ENCODE data around the gene CISTR.
"Not testable (repeated sequence)": the region's sequence is repeated elsewhere in the genome, so short reads cannot be mapped to it uniquely, and the experiment has no call there.

Gene CISTR

GRCh38 chr12:53777412-53777811 lies 25.6 kb upstream of the CISTR start:
- no peak for DNase-seq
- no peaks in the 10 kb centered on the region for H3K9me3 Mint-ChIP-seq
- no peaks in the 10 kb centered on the region for H3K4me1 Mint-ChIP-seq (ENCODE audit: low read depth)
- no peaks in the 10 kb centered on the region for H3K36me3 Mint-ChIP-seq (ENCODE audit: low read depth)
- no peak overlapping the region for H3K27ac Mint-ChIP-seq
- H3K27me3 Mint-ChIP-seq = peaks cover 51% of the 10 kb centered on the region
- no peak overlapping the region for H3K4me3 Mint-ChIP-seq

GRCh38 chr12:53776872-53777271 lies 25.1 kb upstream of the CISTR start:
- Mint-ChIP-seq H3K27ac (no peak overlapping the region), H3K4me1 (ENCODE audit: low read depth) (no peaks in the 10 kb centered on the region), H3K27me3 (peaks cover 51% of the 10 kb centered on the region), H3K9me3 (no peaks in the 10 kb centered on the region), H3K36me3 (ENCODE audit: low read depth) (no peaks in the 10 kb centered on the region), H3K4me3 (no peak overlapping the region)
- DNase-seq = no peak

- Mint-ChIP-seq H3K36me3 (ENCODE audit: low read depth) (no peaks in the 10 kb centered on the region), H3K27me3 (peaks cover 44% of the 10 kb centered on the region), H3K27ac (no peak overlapping the region), H3K4me1 (ENCODE audit: low read depth) (no peaks in the 10 kb centered on the region), H3K4me3 (no peak overlapping the region), H3K9me3 (no peaks in the 10 kb centered on the region)
- DNase-seq = no peak
These were observed 23.8 kb upstream of the CISTR start for GRCh38 chr12:53775478-53776145.

GRCh38 chr12:53770281-53770680 lies 18.5 kb upstream of the CISTR start:
- H3K27ac Mint-ChIP-seq = no peak overlapping the region
- peaks cover 68% of the 10 kb centered on the region for H3K27me3 Mint-ChIP-seq
- no peak overlapping the region for H3K4me3 Mint-ChIP-seq
- no peaks in the 10 kb centered on the region for H3K36me3 Mint-ChIP-seq (ENCODE audit: low read depth)
- H3K9me3 Mint-ChIP-seq = no peaks in the 10 kb centered on the region
- DNase-seq = no peak
- no peaks in the 10 kb centered on the region for H3K4me1 Mint-ChIP-seq (ENCODE audit: low read depth)

- peaks cover 76% of the 10 kb centered on the region for H3K27me3 Mint-ChIP-seq
- no peaks in the 10 kb centered on the region for H3K4me1 Mint-ChIP-seq (ENCODE audit: low read depth)
- no peaks in the 10 kb centered on the region for H3K9me3 Mint-ChIP-seq
- no peak for DNase-seq
- H3K27ac Mint-ChIP-seq = no peak overlapping the region
- H3K36me3 Mint-ChIP-seq (ENCODE audit: low read depth) = no peaks in the 10 kb centered on the region
- H3K4me3 Mint-ChIP-seq = no peak overlapping the region
These were observed 17.2 kb upstream of the CISTR start for GRCh38 chr12:53768976-53769375.

GRCh38 chr12:53766881-53767280 lies 15.1 kb upstream of the CISTR start:
- no peak for DNase-seq
- Mint-ChIP-seq H3K9me3 (no peaks in the 10 kb centered on the region), H3K4me3 (no peak overlapping the region), H3K27me3 (peaks cover 74% of the 10 kb centered on the region), H3K36me3 (ENCODE audit: low read depth) (no peaks in the 10 kb centered on the region), H3K4me1 (ENCODE audit: low read depth) (no peaks in the 10 kb centered on the region), H3K27ac (no peak overlapping the region)

GRCh38 chr12:53765891-53766290 lies 14.1 kb upstream of the CISTR start:
- H3K9me3 Mint-ChIP-seq = no peaks in the 10 kb centered on the region
- peaks cover 78% of the 10 kb centered on the region for H3K27me3 Mint-ChIP-seq
- H3K4me3 Mint-ChIP-seq = no peak overlapping the region
- no peaks in the 10 kb centered on the region for H3K4me1 Mint-ChIP-seq (ENCODE audit: low read depth)
- no peak for DNase-seq
- no peak overlapping the region for H3K27ac Mint-ChIP-seq
- no peaks in the 10 kb centered on the region for H3K36me3 Mint-ChIP-seq (ENCODE audit: low read depth)

GRCh38 chr12:53764615-53765014 lies 12.8 kb upstream of the CISTR start:
- H3K27ac Mint-ChIP-seq = no peak overlapping the region
- H3K9me3 Mint-ChIP-seq = no peaks in the 10 kb centered on the region
- no peaks in the 10 kb centered on the region for H3K36me3 Mint-ChIP-seq (ENCODE audit: low read depth)
- no peak overlapping the region for H3K4me3 Mint-ChIP-seq
- DNase-seq = no peak
- H3K4me1 Mint-ChIP-seq (ENCODE audit: low read depth) = no peaks in the 10 kb centered on the region
- peaks cover 81% of the 10 kb centered on the region for H3K27me3 Mint-ChIP-seq

GRCh38 chr12:53762793-53763192 lies 11.0 kb upstream of the CISTR start:
- peaks cover 85% of the 10 kb centered on the region for H3K27me3 Mint-ChIP-seq
- DNase-seq; H3K9me3 Mint-ChIP-seq; H3K27ac Mint-ChIP-seq; H3K4me3 Mint-ChIP-seq; H3K4me1 Mint-ChIP-seq (ENCODE audit: low read depth); H3K36me3 Mint-ChIP-seq (ENCODE audit: low read depth): not testable (repeated sequence)

- Mint-ChIP-seq H3K4me1 (ENCODE audit: low read depth) (peaks cover 4% of the 10 kb centered on the region), H3K36me3 (ENCODE audit: low read depth) (no peaks in the 10 kb centered on the region), H3K27ac (no peak overlapping the region), H3K9me3 (no peaks in the 10 kb centered on the region), H3K4me3 (no peak overlapping the region), H3K27me3 (peaks cover 71% of the 10 kb centered on the region)
- DNase-seq = no peak
These were observed 9.5 kb upstream of the CISTR start for GRCh38 chr12:53761306-53761705.

GRCh38 chr12:53759261-53759660 lies 7.5 kb upstream of the CISTR start:
- Mint-ChIP-seq H3K9me3 (no peaks in the 10 kb centered on the region), H3K36me3 (ENCODE audit: low read depth) (no peaks in the 10 kb centered on the region), H3K4me1 (ENCODE audit: low read depth) (peaks cover 4% of the 10 kb centered on the region), H3K27me3 (peaks cover 59% of the 10 kb centered on the region), H3K4me3 (no peak overlapping the region), H3K27ac (no peak overlapping the region)
- DNase-seq = no peak

GRCh38 chr12:53758730-53759103 lies 6.9 kb upstream of the CISTR start:
- no peaks in the 10 kb centered on the region for H3K9me3 Mint-ChIP-seq
- H3K4me1 Mint-ChIP-seq (ENCODE audit: low read depth) = peaks cover 4% of the 10 kb centered on the region
- H3K27me3 Mint-ChIP-seq = peaks cover 57% of the 10 kb centered on the region
- H3K36me3 Mint-ChIP-seq (ENCODE audit: low read depth) = no peaks in the 10 kb centered on the region
- DNase-seq = no peak
- no peak overlapping the region for H3K27ac Mint-ChIP-seq
- H3K4me3 Mint-ChIP-seq = no peak overlapping the region

- H3K36me3 Mint-ChIP-seq (ENCODE audit: low read depth) = no peaks in the 10 kb centered on the region
- no peak for DNase-seq
- no peaks in the 10 kb centered on the region for H3K9me3 Mint-ChIP-seq
- H3K4me1 Mint-ChIP-seq (ENCODE audit: low read depth) = peaks cover 4% of the 10 kb centered on the region
- H3K27me3 Mint-ChIP-seq = peaks cover 52% of the 10 kb centered on the region
- H3K27ac Mint-ChIP-seq = no peak overlapping the region
- H3K4me3 Mint-ChIP-seq = no peak overlapping the region
These were observed 6.4 kb upstream of the CISTR start for GRCh38 chr12:53758081-53758729.

GRCh38 chr12:53757101-53757770 lies 5.5 kb upstream of the CISTR start:
- Mint-ChIP-seq H3K27ac (no peak overlapping the region), H3K4me3 (peak overlapping the region; percentile 39), H3K4me1 (ENCODE audit: low read depth) (peaks cover 4% of the 10 kb centered on the region), H3K27me3 (peaks cover 45% of the 10 kb centered on the region), H3K36me3 (ENCODE audit: low read depth) (no peaks in the 10 kb centered on the region), H3K9me3 (no peaks in the 10 kb centered on the region)
- peak; percentile 90 for DNase-seq
